Choroid plexus epithelial cell (primary cell): Measurements from ENCODE around the gene NFATC1.

Experiments used
- DNase-seq: peaks from one replicate; pipeline ENCODE4 v3.0.0-alpha.2; 2010; ENCODE audit warnings: low read depth
- H3K4me3 ChIP-seq: 2 replicates; pipeline ENCODE4 v1.5.1; 2011; ENCODE audit warnings: low read depth, mild to moderate bottlenecking, control low read depth, low read length, moderate library complexity
- CTCF ChIP-seq: conservative IDR thresholded peaks from 2 replicates; pipeline ENCODE4 v1.5.1; 2011; ENCODE audit warnings: low read depth, mild to moderate bottlenecking, control low read depth, inconsistent platforms, low read length, moderate library complexity

The NFATC1 gene

DNA sequence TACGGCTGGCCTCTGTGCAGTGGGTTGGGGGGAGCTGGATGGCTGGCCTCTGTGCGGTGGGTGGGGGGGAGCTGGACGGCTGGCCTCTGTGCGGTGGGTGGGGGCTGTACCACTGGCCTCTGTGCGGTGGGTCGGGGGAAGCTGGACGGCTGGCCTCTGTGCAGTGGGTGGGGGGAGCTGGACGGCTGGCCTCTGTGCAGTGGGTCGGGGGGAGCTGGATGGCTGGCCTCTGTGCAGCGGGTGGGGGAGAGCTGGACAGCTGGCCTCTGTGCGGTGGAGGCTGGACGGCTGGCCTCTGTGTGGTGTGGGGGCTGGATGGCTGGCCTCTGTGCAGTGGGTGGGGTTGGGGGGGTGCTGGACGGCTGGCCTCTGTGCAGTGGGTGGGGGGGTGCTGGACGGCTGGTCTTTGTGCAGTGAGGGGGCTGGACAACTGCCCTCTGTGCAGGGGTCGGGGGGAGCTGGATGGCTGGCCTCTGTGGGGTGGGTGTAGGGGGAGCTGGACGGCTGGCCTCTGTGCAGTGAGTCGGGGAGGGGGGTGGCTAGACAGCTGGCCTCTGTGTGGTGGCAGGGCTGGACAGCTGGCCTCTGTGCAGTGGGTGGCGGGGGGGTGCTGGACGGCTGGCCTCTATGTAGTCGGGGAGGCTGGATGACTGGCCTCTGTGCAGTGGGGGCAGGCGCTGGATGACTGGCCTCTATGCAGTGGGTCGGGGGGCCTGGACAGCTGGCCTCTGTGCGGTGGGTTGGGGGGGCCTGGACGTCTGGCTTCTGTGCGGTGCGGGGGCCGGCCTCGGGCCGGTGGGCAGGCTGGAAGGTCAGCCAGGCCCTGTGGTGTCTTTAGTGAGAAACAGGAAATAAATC lies 31.9 kb downstream of the NFATC1 start:
- H3K4me3 ChIP-seq = no peak overlapping the region
- DNase-seq = no peak
- no peak for TF ChIP-seq CTCF

DNA sequence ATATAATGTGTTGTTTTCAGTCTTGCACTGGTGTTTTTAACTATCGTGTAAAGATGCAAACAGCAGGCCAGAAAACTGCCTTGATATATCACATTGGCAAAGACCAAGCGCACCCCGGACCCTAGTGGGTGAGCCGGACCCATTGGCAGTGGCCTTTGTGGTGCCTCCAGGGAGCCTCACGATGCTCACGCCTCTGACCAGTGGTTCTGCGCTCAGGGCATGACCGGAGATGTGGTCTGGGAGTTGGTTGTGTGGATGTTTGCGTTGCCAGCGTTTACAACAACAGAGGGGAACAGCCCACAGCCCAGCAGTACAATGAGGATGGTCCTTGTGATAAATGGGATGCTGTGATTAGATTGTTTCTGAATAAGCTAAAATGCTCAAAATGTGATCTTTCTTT lies 32.6 kb downstream of the NFATC1 start:
- no peak for TF ChIP-seq CTCF
- H3K4me3 ChIP-seq = no peak overlapping the region
- no peak for DNase-seq

DNA sequence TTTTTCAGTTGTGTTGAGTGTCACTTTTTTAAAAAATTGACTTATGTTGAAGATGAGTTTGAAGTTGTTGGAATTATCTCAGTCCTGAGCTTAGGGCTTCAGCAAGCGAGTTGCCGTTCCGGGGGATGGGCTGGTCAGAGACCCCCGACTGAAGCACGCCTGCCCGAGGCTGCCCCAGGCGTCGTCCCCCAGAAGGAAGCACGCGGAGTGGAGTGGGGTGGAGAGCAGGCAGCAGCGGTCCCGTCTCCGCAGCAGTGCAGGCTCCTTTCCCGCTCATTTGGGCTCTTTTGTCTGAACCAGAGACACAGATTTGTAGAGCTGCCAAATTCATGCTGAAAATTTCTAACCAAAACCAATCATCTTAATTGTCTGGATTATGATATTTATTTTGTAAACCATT lies 33.7 kb downstream of the NFATC1 start:
- DNase-seq = no peak
- TF ChIP-seq CTCF = no peak
- no peak overlapping the region for H3K4me3 ChIP-seq

DNA sequence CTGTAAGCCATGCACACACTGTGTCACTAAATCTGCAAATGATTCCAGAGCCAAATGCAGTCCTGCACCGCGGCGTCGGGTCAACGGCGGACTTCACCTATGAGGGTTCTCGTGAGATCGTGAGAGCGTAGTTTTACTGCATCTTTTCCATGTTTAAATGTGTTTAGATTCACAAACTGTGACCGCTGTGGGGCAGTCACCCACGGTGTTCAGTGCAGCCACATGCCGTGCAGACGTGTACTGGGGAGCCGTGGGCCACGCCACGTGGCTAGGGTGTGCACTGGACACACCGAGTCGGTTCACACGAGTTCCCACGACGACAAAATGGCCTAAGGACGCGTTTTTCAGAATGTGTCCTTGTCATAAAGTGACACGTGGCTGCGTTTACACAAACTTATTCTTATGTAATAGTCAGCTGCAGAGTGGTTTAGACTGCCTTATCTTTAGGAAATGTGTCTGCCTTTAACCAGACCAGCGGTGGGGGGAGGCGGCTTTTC lies 34.1 kb downstream of the NFATC1 start:
- DNase-seq = no peak
- TF ChIP-seq CTCF = no peak
- no peak overlapping the region for H3K4me3 ChIP-seq

GRCh38 chr18:79432376-79433120 lies 36.8 kb downstream of the NFATC1 start:
- TF ChIP-seq CTCF = no peak
- DNase-seq = no peak
- H3K4me3 ChIP-seq = no peak overlapping the region

- H3K4me3 ChIP-seq = no peak overlapping the region
- DNase-seq = no peak
- no peak for TF ChIP-seq CTCF
Observed at GRCh38 chr18:79433431-79433830, 37.7 kb downstream of the NFATC1 start.
